COLO668 (cell line): ENCODE data around the gene BBS9.

ENCODE experiments used
- DNase-seq: peaks from one replicate; lab custom pipeline; 2025; ENCODE audit not compliant: unreplicated experiment; lab: John Stamatoyannopoulos, UW

BBS9 gene

DNA sequence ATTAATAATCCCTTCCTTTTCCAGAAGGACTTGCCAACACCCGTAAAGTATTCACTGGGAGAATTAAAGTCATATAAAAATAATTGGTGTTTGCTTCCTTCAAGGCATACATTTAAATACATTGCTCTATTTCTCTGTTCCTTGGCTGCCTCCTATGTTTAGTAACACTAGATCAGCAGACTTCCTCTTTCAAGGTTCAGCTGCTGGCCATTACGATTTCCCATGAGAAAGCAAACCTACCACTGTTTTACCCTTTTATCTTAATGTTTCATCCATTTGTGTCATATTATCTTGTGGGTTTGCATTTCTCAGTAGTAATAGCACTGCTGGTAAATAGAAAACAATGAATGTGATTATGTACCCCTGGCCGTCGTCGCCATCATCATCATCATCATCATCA lies 462.1 kb downstream of the BBS9 start:
- no peak for DNase-seq

DNA sequence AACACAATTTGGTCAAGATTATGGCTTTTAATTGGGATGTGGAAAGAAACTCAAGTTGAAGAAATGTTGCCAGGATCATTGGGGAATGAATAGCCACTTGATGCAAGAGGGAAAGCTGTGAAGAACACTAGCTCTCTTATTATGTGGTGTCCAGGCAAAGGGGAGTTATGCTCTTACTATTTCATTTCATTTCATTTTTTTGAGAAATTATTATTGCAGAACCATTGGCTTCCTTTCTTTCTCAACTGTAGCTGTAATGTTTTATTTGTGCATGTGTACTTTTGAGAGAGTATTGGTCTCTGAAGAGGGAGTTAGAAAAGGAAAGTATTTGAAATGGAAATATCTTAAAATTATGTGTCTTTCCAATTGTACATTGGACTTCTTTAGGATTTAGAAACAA lies 463.4 kb downstream of the BBS9 start:
- DNase-seq: no peak

DNA sequence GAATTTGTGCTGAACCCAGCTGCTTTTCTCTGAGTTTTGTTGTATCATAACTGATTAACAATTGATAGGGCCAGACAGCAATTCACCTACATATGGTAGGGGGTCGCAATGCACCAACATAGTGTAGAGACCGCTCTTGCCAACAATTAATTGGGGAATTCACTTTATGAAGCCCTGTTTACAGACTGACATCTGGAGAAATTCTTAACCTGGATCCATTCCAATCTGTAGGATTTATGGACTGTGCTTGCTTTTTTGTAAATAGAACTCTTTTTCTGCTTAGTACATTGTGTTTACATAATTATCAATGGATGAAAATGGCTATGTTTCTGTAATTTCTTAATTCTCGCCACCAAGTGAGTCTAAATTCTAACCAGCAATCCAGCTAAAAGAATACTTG lies 464.2 kb downstream of the BBS9 start:
- no peak for DNase-seq

DNA sequence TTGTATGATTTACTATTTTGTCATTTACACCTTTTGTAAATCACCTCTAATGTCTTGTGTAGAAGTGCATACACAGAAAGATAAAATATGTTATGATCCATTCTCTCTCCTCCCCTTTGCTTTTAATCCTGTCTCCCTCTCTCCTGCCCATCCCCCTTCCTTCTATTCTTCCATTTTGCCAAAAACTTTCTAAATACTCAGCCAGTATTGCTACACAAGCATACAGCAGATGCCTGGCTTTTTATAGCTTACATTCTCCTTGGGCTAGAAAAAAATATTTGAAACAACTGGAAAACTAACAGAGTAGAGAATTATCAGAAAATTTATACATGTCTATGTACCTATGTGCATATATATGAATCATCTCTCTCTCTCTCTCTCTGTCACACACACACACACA lies 467.3 kb downstream of the BBS9 start:
- DNase-seq: no peak

DNA sequence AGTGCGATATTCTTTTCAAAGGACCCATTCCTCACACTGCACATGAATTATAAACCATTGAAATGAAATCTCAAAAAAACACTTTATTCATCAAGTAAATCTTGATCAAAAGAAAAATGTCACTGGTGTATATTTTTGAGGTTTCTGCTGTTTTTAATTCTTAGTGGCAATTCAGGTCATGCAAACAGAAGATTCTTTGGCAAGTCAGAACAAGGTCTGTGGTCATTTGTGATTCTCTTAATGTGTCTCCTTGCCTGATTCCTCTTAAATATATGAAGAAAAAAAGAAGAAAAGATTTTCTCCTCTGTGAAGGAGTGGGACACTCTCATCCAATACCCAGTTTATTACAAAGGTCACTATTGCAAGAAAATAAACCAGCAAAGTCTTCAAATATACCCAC lies 467.8 kb downstream of the BBS9 start:
- no peak for DNase-seq

DNA sequence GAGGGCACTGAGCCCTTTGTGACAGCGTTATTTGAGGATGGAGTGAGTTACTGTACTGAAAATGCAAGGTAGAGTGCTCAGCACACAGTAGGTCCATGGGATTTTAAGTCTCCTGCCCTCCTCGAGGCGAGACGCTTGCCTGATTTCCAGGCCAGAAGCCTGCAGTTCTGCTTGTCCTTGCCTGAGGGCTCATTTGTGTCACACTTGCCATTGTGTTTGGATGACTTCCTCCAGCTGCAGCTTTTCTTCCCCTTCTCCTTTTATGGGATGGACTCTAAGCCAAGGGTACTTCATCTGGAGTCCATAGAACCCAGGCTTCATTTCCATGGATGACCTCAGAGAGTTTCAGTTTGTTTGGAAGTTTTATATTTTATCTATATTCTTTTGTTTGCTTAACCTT lies 471.7 kb downstream of the BBS9 start:
- no peak for DNase-seq

DNA sequence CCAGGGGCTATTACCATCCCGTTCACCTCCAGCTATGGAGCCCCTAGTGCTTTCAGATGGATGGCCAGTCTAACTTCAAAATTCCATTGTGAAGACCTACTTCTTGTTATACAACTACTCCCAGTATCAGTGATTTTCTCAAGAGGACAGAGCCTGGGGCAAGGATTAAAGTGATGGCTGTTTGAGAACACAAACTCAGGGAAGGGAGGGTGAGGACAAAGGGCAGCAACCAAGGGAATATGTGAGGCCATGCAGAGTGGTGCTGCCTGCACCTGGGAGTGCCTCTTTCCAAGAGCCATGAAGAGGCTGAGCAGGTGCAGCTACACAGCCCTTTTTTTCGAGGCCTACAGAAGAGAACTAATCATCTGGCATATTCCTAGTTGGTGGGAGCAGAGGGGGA lies 472.5 kb downstream of the BBS9 start:
- DNase-seq: no peak

DNA sequence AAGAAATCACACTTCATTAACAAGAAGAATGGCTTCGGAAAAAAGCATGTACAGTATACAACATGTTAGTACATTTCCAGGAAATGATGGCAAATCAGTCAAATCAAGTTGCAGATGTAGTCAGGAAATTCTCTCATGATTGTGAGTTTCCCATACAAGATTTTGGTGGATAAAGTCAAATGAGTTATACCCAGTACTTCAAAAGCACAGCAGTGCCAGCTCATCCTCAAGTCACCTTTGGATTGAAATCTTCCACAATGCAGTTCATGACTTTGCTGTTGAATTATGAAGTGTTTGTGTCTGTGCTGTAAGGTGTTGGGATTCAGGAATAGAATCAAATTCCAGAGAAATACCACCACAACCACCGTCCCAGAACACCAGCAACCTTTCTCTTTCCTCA lies 474.7 kb downstream of the BBS9 start:
- DNase-seq: no peak

DNA sequence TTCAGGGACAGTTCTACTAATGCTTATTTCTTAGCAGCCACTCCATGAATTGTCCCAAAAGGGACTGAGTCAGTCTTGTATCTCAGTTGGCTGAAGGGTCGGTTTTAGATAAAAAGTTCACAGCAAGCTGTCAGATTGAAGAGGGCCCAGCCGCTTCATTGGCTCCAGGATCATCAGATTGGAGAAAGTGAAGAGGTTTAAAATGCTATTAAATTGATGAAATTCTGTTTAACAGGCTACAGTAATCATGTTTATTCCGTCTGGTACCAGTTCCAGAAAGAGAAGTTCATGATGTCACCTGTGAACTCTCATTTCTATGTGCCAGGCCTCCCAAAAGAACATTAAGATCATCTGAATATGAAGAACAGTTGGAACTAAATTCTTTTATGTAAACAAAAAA lies 481.6 kb downstream of the BBS9 start:
- DNase-seq: no peak

DNA sequence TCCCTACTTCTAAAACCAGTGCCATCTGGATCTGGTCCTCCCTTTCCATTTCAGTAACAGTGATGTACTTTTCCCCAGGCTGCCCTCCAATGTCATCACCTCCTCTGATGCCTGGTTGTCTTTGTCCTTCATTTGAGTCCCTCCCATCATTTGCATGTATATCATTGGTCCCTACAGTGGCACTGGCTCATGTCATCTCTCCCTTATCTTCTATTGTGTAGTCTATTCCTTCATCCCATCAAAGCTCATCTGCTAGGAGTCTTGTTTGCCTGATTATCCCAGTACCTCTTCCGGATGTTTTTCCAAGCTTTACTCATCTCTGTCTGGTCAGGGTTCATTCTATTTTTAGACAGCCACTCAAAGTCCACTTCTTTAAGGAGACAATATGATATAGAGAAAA lies 483.1 kb downstream of the BBS9 start:
- no peak for DNase-seq

DNA sequence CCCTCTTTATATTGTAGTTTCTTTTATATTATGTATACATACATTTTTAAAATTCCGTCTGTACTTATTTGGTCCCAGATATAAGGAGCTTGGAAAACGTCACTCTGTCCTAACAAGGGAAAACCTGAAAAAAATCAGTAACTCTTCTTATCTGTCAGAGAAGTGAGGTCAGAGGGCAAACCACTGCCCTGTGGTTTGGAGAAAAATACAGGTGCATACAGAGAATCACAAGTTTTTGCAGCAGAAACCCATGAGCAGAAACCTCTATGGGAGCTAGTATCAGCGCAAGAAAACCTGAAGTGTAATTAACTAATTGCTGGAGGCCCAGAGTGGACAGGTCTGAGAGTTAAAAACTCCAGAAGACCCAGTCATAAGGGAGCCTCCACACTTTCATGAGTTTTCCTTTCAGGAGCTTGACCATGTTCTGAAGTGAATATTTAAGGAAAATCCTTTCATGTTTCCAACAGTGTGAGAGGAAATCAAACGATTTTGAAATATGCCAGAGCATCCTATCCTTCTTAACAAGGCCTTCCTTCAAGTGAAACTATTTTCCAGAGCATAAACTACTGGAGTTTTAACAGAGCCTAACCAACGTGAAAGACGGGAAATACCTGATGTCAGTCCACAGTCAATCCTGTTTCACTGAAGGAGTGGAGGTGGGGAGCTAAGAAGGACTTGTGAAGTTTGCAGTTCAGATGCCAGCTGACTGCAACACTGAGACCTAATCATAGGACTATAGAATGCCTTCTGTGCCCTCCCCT lies 485.2 kb downstream of the BBS9 start:
- no peak for DNase-seq

DNA sequence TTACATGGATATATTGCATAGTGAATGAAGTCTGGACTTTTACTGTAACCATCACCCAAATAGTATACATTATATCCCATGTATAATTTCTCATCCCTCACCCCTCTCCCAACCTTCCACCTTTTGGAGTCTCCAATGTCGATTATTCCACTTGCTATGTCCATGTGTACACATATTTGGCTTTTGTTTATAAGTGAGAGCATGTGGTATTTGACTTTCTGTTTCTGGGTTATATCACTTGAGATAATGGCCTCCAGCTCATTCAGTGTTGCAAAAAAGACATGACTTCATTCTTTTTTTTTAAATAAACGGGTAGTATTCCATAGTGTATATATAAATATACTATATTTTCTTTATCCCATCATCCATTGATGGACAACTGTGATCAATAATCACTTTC lies 487.4 kb downstream of the BBS9 start:
- no peak for DNase-seq

DNA sequence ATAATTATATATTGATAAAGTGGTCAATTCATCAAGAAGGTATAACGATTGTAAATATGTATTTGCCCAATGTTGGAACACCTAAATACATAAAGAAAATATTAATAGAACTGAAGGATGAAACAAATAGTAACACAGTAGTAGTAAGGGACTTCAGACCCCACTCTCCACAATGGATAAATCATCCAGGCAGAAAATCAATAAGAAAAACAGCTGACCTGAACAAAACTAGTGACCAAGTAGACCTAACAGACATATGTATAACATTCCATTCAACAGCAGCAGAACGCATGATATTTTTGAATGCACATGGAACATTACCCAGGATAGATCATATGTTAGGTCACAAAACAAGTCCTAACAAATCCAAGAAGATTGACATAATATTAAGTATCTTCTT lies 489.9 kb downstream of the BBS9 start:
- DNase-seq: no peak

DNA sequence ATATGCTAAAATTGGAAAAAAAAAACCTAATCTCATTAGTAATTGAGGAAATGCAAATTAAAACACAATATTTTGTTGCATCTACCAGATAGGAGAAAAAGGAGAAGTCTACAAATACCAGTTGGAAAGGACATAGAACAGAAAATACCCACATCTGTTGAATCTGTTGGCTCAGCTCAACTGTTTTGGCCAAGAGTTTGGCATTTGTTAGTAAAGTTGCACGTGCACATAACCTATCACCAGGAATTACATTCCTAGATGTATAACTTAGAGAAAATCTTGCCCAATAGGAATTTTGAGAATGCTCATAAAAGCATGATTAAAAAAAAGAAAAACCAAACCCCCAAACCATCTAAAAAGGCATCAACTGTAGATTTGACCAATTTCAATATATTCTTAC lies 493.9 kb downstream of the BBS9 start:
- no peak for DNase-seq

DNA sequence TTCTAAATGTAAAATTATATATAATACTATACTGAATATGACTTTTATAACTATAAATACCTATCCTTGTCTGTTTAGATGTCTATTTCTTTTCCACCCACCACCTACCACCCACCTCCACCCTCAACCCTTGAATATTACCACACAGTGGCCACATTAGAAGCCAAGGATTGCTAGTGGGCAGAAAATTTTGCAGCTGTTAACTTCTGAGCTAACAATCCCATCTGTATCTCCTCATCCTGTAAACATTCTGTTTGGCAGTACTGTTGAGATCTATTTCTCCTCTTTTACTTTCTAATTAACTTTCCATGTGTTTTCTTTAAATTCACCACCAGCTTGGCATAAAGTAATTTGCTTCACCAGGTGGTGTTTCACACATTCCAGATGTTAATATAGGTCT lies 494.9 kb downstream of the BBS9 start:
- no peak for DNase-seq

DNA sequence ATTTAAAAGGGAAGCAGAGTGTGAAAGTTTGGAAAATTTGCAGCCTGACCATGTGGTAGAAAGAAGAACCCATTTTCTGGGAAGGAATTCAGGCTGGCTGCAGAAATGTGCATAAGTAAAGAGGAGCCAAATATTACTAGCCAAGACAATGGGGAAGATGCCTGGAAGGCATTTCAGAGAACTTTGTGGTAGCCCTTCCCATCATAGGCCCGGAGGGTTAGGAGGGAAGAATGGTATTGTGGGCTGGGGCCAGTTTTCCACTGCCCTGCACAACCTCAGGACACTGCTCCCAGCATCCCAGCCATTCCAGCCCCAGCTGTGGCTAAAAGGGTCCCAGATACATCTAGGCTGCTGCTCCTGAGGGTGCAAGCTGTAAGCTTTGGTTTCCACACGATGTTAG lies 497.5 kb downstream of the BBS9 start:
- DNase-seq: no peak

DNA sequence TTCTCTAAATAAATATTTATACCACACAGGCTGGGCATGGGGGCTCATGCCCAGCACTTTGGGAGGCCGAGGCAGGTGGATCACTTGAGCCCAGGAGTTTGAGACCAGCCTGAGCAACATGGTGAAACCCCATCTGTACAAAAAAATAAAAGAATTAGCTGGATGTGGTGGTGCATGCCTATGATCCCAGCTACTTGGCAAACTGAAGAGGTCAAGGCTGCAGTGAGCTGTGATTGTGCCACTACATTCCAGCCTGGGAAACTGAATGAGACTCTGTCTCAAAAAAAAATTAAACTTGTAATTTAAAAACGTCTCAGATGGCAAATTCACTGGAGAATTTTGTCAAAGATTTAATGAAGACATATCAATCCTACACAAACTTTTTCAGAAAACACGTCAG lies 498.4 kb downstream of the BBS9 start:
- no peak for DNase-seq

DNA sequence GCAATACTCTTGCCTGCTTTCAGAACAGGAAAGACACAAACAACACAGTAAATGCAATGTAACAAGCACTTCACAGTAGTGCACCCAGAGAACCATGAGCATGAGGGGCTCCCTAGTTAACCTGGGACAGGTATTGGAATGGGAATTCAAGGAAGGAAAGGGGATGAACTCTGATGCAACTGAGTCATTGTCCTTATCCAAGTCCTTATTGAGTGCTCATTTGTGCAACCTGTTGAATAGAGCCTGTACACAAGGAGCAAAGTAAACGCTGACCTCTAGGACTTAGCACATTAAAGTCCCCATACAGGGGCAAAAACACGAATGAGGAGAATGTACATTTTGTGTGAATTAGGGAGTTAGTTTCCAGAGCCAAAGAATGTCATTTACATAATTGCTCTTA lies 499.5 kb downstream of the BBS9 start:
- no peak for DNase-seq

DNA sequence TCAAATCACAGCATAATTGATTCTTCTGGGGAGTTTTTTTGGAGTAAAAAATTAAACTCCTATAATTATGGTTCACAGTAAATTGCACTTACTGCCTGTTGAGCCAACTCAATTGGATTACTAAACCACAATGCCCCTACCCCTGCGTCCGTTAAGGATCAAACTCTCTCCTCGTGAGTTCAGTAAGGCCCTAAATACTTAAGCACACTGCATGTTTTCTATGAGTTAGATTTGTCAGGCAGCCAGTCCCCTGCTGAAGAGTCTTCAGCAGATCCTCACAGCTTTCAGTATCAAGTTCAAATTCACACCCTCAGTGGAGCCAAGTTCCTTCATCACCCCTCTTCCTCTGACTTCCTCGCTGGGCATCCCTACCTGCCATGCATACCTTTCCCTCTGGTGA lies 501.0 kb downstream of the BBS9 start:
- no peak for DNase-seq

DNA sequence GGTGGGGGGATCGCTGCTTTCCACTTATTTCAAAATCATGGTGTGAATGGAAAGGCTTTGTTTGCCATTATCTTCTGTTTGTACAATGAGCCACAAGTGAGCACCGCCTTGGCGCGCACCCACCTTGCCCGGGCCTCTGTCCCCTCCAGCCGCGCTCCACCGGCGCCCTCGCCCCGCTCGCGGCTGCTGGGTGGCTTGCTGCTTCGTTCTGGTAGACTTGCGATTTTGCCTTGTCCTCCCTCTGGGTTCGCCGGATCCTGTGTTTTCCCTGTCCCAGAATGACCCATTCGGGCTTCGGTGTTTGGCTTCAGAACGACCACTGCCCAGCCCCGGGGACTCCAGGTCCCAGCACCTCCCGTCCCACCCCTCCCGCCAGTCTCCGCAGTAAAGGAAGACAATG lies 503.0 kb downstream of the BBS9 start:
- DNase-seq: no peak

DNA sequence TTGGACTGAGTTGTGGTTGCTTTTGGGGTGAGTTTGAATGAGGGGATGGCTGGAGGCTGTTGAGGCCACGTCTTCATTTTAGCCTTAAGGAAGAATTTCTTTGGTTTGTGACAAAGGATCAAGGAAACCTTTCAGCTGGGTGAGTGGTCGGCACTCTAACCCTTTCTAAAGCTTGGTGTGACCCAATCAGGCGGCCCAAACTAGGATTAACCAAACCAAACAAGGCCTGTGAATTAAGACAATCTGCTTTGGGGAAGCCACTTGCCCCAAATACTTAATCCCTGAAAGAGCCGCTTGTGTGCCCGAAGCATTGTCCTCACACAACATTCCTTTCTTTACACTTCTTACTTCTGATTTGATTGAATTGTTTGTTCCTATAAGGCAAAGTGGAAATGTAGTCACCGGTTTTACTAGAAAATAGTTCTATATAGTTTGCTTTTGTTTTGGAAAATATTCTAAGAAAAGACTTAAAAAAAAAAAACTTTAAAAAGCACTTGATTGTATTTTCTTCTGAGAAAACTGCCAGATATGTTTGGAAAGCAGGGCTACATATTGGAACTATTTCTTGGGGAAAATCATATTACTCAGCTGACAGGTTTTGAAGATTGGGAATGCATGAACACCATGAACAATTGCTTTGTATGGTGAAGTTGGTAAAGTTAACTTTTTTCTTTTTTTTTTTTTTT lies 503.6 kb downstream of the BBS9 start:
- no peak for DNase-seq

DNA sequence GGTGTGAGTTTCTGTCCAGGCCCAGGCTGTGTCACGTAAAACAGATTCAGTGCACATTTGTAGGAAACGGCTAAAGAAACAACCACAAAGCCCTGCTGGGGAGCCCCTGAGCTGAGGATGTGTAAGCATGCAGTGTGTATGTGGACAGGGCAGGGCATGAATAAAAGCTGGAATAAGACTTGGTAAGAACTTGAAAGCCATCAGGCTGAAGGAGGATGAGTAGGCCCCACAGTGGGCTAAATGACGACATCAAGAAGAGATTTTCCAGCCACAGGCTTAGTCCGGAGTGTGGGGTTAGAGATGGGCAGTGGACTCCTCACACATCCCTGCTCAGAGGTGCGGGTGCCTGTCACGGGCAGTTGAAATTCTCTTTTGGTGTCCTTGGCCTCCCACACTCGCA lies 505.2 kb downstream of the BBS9 start:
- no peak for DNase-seq

DNA sequence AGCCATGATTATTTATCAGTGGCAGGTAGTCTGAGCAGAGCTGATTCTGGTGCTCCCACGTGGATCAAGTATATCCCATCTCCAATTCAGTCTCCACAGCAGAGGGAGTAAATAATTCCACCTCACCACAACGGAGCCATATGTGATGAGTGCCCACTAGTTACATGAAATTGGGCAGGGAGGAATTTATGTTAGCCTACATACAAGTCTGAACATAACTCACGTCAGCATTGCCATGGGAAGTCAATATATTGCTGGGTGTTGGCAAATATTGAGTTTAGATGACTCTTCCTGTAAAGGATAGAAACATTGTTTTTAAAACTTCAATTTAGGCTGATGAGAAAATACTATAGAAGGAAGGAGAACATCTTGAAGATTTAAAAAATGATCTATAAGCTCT lies 507.0 kb downstream of the BBS9 start:
- no peak for DNase-seq
